Fibroblast of skin of scalp (primary cell): Measurements from ENCODE around the gene SECISBP2L.
A peak's percentile ranks its signal among the peaks of the same experiment; 100 is the strongest.

Experiments
- DNase-seq: peaks from one replicate; pipeline ENCODE4 v3.0.0-alpha.2; 2013

SECISBP2L gene

DNA sequence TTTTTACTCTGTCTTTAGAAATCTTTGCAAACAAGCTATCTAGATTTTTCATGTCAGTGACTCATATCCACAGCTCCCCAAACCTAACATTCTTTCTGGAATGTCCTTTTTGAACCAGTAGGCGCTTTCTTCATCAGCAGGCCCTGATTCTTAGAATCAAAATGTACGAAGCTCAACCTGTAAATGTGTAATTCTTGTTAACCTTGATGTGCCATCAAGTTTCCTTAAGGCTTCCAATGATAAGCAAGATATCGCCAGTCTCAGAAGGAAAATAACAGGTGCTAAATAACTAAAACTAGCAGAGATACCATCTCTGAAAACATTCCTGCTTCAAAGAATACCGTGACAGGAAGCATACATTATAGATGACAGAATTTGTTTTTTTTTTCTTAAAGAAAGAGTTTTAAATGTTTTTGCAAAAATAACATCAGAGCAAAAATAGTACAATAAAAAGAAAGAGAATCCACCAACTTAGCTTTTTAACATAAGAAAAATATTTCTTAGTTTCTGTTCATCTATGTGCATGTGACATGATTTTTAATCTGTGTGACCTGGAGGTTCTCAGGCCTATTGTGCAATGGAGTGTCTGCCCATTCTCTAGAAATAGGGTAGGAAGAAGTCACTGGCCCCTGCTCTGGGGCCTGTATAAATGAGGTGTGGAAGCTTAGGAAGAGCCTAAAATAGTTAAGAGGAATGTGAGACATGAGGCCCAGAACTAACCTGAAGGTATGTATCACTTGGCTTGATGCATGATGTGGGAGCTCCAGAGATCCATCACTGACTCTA lies 14.7 kb upstream of the SECISBP2L start:
- peak; percentile 32 for DNase-seq

DNA sequence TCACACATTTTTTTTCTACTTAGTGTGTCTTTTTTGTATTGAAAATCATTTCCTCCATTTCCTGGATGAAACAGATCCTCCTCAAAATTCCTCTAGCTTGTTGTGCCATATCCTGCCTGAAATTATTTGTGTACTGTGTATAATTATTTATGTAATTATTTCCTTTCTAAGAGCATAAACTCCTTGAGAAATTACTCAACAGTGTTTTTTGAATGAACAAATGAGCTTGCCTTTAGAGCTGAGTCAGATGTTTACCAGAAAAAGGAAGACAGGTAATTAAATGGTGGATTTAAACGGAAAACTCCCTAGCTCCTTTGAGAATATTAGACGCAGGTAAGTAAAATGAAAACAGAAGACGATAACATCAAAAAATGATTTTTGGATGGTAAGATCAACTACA lies 13.2 kb upstream of the SECISBP2L start:
- no peak for DNase-seq

DNA sequence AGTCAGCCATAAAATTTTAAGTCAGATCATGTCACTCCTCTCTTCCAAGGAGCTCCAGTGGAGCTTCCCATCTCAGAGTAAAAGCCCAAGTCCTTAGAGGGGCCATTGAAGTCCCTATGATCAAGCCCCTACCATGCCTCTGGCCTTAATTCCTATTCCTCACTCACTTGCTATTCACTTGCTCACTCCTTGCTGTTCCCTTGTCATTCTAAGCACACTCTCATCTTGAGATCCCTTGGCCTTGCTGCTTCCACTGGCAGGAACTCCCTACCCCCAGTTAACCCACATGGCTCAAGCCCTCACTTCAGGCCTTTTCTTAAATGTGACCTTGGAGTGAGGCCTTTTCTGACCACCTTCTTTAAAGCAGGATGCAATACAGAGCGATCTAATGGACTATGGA lies 12.3 kb upstream of the SECISBP2L start:
- DNase-seq: no peak

DNA sequence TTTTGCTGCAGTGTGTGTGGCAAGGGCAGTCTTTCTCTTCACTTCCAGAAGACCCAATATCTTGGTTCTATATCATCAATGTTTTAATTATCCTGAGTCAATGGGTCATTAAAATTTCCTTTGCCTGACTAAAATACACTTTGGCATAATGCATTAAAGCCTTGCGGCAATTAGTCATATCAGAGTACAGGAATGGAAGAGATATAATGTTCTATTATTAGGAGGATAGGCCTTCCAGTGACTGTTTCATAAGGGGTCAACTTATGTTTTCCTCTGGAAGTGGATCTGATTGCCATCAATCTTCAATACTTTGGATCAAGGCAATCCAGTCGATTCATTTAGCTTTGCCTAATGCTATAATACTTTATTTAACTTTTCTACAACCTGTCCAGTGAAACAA lies 9.4 kb upstream of the SECISBP2L start:
- no peak for DNase-seq

DNA sequence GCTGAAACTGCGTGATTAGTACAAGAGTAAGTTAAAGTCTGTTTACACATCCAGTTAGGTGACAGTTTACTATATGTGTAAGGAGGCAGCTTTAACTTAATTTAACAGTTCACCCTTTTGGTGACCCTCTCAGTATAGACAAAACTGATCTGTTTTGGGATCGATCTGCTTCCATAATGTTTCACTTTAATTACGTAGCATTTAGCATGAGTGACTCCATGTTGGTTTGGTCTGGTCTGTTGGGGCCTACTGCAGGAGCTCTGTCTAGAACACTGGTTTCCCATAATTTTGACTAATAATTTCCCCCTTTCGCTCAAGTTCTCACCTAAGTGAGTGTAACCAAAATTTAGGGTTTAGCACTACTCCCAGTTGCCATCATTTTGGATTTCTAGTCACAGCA lies 6.4 kb upstream of the SECISBP2L start:
- DNase-seq: no peak

DNA sequence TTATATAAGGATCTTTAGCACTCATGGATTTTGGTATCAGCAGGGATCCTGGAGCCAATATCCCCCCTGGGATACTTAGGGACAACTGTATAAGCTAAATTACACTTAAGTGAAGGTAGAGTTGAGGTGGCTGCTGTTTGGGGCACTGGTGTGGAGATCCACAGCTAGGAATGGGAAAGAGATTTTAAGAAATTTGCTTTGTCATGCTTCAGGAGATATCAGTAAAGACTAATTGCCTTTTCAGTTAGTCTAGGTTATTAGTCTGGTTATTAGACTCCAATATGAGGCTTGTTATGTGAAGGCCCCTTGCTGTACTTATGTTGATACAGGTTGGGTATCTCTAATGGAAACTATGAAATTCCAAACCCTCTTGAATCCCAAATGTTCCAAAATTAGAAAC lies 1.2 kb upstream of the SECISBP2L start:
- DNase-seq: no peak

DNA sequence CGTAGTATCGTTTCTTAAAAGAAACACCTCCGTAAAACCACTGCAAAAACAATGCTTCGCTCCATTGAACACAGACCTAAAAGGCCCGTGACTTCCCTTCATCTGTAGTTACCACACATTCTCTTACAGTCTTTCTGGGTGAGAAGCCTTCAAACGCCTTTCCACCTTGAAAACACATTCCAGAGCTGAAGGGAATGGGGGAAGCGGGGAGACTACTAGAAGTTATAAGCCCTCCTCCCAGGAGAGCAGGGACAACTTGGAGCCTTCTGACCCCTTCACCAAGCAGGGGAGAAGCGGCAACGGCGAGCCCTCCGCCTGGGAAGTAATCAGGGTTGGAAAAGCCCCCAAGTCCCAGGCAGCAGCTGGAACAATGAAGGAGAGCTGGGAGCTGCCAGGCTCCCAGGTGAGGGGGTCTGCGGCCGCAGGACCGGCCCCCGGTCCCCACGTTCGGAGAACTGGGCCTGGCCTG lies 461 bp downstream of the SECISBP2L start:
- DNase-seq: peak; percentile 22

DNA sequence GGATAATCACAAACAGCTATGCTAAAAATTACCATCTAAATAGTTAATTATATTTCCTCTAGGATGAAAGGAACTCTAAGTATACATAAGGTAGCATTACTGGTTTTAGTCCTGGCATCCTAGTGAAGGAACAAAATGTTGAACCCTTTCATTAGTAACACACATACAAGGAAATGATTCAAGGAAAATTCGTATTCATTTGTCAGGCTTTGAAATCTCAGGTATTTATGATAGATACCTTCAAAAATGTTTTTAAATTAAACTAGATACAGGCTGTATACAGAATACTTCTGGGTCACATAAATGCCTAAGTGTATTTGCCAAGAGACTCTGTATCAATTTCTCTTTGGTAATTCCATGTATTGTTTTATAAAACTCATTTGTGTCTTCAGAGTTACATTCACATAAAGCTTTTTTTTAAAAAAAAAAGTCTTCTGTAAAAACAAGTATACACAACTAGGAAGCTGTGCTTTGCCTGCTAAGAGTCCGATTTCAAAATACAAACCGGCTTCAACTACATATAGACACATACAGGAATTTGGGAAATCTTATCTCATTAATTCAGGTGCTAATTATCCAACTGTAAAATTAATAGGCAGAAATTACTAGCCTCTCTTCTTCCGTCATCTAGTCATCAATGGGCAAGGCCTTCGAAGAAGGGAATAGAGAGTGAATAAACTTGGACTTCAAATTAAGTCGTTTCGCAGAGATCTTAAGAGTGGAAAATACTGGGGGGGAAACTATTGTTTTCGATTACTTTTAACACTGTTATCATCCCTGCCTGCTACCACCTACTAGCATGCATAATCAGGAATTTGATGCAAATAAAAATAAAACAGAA lies 1.3 kb downstream of the SECISBP2L start:
- DNase-seq: no peak

DNA sequence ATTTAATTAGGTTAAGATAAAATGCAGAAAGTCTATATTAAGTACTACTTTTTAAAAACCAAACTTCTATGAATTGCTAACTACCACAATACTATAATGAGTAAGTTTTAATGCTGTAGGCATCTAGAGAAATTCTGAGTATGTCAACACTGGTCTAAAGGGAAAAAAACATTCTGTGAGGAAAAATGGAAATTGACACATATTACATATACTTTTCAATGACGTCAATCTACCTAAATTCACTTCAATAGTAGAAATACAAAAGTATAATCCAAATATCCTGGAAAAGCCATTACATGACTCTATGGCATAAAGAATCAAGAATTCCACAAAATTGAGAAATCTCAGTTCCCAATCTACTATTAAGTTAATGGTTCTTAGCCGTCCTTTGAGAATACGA lies 2.2 kb downstream of the SECISBP2L start:
- DNase-seq: no peak

DNA sequence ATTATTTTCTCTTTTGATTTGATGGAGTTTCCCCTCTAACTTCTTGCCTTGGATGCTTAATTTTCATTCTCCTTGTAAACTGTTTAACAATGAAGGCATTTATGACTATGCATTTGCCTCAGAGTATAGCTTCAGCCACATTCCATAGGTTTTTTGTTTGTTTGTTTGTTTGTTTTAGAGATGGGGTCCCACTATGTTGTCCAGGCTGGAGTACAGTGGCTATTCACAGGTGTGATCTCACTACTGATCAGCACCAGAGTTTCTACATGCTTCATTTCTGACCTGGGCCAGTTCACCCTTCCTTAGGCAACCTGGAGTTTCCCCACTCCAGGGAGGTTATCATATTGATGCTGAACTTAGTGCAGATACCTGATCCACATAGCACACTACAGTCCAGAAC lies 4.1 kb downstream of the SECISBP2L start:
- DNase-seq: no peak

DNA sequence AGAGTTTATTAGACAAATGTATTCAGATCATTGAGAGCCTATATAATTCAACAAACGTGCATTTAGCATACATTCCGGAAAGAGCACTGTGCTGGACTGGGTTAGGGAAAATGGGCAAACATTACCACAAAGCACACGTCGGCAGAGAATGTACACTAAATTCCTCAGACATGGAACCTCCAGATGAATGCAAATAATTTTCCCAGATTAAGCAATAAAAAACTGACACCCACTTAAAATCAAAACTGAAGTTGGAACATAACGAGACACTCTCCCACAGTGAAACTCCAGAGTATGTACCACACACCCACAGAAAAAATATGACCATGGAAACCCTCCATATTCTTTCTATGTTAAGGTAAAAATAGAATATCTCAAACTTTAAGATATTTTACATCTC lies 4.8 kb downstream of the SECISBP2L start:
- peak; percentile 20 for DNase-seq

DNA sequence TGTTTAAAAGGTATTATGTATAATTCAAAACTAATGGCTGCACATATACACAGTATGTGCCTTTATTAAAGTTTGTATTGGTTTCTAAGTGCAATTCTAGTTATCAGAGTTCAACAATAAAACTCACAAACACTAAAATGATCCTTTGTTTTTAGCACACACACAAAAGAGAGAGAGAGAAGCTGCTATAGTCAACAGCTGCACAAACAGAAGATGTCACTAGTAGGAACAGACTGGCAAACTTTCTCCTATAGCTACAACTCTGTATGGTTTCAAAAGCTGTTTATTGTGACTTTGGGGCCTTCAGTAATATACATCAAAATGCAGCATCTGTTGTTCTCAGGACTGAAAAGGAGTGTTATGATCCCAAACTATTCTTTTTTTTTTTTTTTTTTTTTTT lies 6.1 kb downstream of the SECISBP2L start:
- DNase-seq: no peak

DNA sequence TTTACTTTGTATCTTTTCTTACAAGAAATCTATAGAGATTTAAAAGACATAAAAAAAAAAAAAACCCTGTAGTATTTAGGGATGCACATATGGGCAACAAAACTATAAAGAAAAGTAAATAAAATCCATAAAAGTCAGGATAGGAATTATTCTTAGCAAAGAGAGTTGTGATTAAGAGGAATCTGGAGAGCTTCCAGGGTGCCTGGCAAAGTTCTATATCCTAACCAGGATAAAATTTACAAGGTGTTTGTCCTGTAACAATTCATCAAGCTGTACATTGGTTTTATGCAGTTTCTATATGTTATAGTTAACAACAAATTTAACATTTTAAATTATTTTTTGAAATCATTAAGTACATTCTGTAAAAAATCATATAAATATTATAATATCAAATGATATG lies 7.9 kb downstream of the SECISBP2L start:
- no peak for DNase-seq

DNA sequence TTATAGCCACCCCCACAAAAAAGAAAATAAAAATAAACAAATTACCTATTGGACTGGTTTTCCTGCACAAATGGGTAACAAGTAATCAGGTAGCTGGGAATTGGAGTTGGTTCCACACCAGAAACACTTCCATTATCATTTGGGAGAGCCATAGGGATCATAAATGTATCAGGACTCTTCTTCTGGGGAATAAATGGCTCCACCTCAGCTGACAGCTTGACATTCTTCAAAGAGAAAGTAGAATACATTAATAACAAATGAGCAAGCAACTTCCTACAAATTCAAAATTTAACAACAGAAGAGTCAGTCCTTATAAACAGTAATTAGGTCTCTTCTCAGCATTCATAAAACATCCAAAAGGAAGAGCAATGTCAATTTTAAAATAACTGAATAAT lies 8.7 kb downstream of the SECISBP2L start:
- no peak for DNase-seq

DNA sequence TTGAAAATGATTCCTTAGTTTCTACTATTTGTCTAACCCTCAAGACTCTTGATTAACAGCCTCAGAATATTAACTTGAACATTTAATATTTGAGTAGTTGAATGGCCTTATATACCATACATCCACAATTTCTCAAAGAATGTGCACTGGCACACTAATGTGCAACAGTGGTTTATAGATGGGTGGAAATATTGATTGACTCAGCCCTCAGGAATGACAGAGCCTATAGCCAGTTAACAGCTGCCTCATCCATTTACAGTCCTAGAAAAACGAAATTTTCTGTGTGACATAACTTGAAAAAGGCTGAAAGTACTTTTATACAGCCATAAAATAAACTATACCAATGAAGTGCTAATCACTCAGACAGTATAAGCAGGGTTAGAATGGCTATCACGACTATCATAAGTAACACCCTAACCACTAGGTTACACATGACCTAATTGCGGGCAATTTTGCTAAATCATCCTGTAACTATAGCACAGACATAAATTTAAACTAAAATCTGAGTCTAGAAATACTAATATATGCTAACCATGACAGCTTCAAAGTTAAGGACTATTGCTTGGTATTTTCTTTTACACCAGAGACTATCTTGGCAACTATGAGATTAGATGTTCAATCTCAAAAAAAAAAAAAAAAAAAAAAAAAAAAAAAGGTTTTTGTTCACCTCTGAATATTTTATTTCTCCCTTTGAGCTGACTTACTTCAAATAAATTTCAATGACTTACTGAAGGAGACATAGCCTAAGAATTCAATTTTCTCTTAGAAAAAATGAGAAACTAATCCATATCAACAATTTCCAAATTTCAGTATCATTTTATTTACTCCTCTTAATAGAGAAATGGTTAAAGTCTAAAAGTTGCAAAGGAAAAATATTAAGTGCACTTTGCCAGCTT lies 9.3 kb downstream of the SECISBP2L start:
- DNase-seq: peak; percentile 85

DNA sequence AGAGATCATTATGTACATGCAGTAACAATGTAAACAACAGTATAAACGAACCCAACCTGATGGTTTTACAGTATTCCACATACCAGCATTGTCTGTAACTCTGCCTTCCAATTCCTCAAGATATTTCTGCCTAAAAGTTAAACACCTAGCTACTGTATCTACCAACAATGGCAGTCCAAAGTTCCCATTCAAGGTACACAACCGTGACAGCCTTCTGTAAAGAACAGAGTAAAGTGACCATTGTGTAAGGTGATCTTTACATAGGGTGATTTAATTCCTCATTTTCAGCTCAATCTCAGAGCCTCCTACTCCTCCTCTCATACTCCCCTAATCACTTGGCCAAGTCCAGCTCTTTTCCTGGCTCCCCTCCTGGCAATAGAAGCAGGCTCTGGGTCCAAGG lies 10.4 kb downstream of the SECISBP2L start:
- DNase-seq: no peak

DNA sequence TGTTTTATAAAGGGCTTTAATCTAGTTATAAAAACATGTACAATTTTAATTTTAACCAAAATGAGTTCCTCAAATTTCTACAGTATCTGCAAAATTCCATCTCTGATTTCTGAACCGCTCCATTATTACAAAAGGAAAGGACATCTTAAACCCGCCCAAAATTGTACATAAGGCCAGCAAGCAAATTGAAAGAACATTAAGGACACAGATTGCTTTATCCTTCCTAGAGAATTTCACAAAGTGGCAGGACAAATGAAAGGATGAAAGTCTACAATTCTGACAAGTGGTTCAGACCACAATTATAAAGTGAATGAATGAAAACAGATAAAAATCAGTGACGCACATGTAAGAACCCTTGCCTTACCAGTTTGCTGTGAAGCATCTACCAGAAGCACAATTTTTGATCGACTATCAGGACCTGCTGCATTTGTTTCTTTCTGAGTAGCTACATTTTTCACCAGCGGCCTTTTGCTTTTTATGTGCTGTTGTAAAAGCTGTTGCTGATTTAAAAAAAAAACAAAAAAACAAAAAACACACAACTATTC lies 13.6 kb downstream of the SECISBP2L start:
- DNase-seq: no peak

DNA sequence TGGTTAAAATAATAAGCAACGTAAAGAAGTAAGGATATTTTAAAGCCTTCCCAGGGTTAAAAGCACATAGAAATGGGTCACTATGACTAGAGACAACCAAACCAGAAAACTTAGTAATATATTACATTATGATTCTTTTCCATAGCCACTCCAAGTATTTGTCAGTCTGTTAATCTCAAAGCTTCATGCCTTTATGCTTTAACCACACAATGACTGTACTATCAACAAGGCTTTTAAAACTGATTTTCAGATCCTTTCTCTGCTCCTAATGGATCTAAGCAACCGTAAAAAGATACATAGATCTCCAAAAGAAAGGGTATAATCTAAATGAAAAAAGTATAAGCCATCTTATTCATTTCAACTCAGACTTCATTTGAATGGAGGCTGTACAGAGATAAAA lies 14.4 kb downstream of the SECISBP2L start:
- no peak for DNase-seq

DNA sequence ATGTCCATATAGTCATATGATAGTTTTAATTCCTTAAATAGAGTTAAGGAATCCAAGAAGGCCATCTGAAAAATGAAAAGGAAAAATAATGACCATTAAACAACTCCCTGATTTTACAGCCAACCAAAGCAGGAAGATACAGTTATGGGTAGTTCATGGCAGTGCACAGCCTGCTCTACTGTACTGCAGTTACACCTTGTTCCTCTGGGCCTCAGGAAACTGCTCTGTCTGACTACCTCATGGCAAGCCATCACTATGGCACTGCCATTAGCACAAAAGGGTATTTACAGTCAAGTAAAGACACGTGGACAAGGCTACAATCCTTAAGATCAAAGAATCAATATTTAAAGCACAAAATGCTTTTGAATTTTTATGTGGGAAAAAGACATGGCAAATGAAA lies 19.5 kb downstream of the SECISBP2L start:
- no peak for DNase-seq

DNA sequence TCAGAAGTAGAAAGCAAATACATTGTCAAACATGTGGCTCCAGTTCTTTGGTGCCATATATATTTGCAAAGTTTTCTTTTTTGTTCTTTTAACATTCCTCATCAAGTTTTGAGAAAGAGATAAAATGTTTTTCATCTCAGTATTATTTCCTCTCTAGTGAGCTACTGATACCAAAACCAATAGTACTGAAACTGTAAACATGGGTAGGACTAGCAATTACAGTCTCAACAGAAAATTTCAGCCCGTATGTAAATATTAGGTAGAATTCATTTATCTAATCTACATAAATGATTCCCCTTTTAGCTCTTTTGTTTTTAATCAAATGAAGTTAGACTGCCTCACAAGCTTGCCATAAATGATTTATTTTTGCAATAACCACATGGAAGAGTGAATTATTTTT lies 21.4 kb downstream of the SECISBP2L start:
- DNase-seq: no peak

DNA sequence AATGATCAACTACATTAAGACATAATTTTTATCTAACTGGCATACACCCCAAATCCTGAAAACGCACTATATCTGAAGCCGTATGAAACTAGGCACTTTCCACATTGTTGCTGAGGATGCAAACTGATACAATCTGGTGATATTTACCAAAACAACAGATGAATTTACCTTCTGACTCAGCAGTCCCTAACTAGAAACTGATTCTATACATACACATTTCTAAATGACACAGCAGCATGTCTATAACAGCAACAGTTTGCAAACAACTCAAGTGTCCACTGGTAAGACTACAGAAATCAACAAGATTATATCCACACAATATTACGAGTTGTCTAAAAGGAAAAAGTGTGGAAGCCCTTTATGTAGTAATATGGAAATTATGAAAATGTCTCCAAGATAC lies 22.9 kb downstream of the SECISBP2L start:
- DNase-seq: no peak

DNA sequence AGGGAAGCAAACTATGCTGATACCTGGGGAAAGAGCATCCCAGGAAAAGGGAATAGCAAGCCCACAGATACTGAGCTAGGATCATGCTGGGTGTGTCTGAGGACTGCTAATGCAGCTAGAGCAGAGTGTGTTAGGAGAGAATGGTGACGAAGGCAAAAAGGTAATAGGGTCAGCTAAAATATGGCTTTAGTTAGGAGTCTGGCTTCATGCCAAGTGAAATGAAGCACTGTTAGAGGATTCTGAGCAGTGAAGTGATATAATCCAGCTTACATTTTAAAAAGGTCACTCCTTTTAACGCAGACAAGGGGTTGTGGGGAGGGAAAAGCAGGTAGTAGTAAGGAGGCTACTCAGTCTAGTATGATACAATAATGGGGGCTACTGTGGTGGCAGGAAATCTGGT lies 30.4 kb downstream of the SECISBP2L start:
- peak; percentile 4 for DNase-seq

DNA sequence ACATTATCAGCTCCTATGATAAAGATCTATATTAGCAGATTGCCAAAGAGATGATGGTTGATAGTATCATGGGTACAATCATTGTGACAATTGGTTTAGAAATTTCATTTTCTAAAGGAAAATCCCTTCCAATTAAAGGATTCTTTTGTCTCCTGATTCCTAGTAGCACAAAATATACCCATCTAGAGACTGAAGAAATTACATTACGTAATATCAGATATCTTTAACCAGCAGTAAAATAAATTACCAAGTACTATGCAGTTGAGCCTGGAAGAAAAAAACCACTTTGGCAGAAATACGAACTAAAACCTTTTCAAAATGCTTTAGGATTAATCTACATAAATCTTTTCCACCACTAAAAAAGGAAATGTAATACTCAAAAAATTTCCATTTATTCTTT lies 46.9 kb downstream of the SECISBP2L start:
- DNase-seq: no peak
